GM21367 (cell line): ENCODE results near the gene CCNDBP1.
"Not testable (repeated sequence)": the region's sequence is repeated elsewhere in the genome, so short reads cannot be mapped to it uniquely, and the experiment has no call there.

Source experiments
- ATAC-seq: cut with Tn5 transposase; IDR thresholded peaks from one replicate; pipeline ENCODE4 v1.9.1; 2021; ENCODE audit not compliant: unreplicated experiment

The CCNDBP1 gene

GRCh38 chr15:43190178-43190577 is 5.0 kb downstream of the CCNDBP1 start:
- ATAC-seq = no peak

GRCh38 chr15:43193710-43194109 is 8.5 kb downstream of the CCNDBP1 start:
- no peak for ATAC-seq

GRCh38 chr15:43194795-43195194 is 9.6 kb downstream of the CCNDBP1 start:
- no peak for ATAC-seq

GRCh38 chr15:43196760-43197548 is 11.8 kb downstream of the CCNDBP1 start:
- no peak for ATAC-seq

- not testable (repeated sequence) for ATAC-seq
Measured at GRCh38 chr15:43197773-43198172, 12.6 kb downstream of the CCNDBP1 start.

GRCh38 chr15:43198556-43198955 is 13.4 kb downstream of the CCNDBP1 start:
- not testable (repeated sequence) for ATAC-seq

- no peak for ATAC-seq
Measured at GRCh38 chr15:43198992-43199391, 13.8 kb downstream of the CCNDBP1 start.

- ATAC-seq = no peak
Measured at GRCh38 chr15:43199945-43200488, 14.8 kb downstream of the CCNDBP1 start.

- ATAC-seq = no peak
Measured at GRCh38 chr15:43204016-43204901, 19.1 kb downstream of the CCNDBP1 start.

- no peak for ATAC-seq
Measured at GRCh38 chr15:43206054-43206453, 20.9 kb downstream of the CCNDBP1 start.

- ATAC-seq = no peak
Measured at GRCh38 chr15:43207024-43207423, 21.8 kb downstream of the CCNDBP1 start.

GRCh38 chr15:43208052-43209002 is 23.1 kb downstream of the CCNDBP1 start:
- no peak for ATAC-seq

- no peak for ATAC-seq
Measured at GRCh38 chr15:43209059-43209824, 24.0 kb downstream of the CCNDBP1 start.

GRCh38 chr15:43210172-43210745 is 25.1 kb downstream of the CCNDBP1 start:
- ATAC-seq = no peak

GRCh38 chr15:43210807-43211206 is 25.6 kb downstream of the CCNDBP1 start:
- ATAC-seq = no peak

- no peak for ATAC-seq
Measured at GRCh38 chr15:43211224-43211735, 26.1 kb downstream of the CCNDBP1 start.

GRCh38 chr15:43212299-43212698 is 27.1 kb downstream of the CCNDBP1 start:
- no peak for ATAC-seq

- ATAC-seq = no peak
Measured at GRCh38 chr15:43212951-43213350, 27.7 kb downstream of the CCNDBP1 start.

GRCh38 chr15:43213466-43213865 is 28.3 kb downstream of the CCNDBP1 start:
- no peak for ATAC-seq
